Cardiac septum (tissue), 1 donor: ENCODE data around the gene DMD. TPM values are rescaled to one million over a fixed set of nuclear protein-coding genes. Genes with fewer than 3 reads are reported as not detected.

ENCODE experiments used
- DNase-seq: peaks from one replicate; pipeline ENCODE4 v3.0.0-alpha.2; 2020; ENCODE audit warnings: low spot score
- intact Hi-C: fragments of 100-400 bp; cut with DNase I; formaldehyde crosslinking; loops from one replicate; pipeline ENCODE4 v1.14.0; 2022
- total RNA-seq: library from RNA; stranded (reverse); fragmentation: NEBNext Ultra II Directional; extraction: Animal tissue kit (Norgen Biotek cat#: 25700); gene quantifications from one replicate; pipeline ENCODE4 v1.2.1, GENCODE V29; 2021
- donor health status: DM: no; HTN: no; CAD: no.

Gene DMD
- total RNA-seq, 1 donor from 2014 or later = 256 TPM

GRCh38 chrX:31706466-31706865 is 1504.9 kb downstream of the DMD start:
- intact Hi-C loops = no loop called here
- DNase-seq = no peak

GRCh38 chrX:31705816-31706215 is 1505.5 kb downstream of the DMD start:
- no peak for DNase-seq
- intact Hi-C loops = no loop called here

DNA sequence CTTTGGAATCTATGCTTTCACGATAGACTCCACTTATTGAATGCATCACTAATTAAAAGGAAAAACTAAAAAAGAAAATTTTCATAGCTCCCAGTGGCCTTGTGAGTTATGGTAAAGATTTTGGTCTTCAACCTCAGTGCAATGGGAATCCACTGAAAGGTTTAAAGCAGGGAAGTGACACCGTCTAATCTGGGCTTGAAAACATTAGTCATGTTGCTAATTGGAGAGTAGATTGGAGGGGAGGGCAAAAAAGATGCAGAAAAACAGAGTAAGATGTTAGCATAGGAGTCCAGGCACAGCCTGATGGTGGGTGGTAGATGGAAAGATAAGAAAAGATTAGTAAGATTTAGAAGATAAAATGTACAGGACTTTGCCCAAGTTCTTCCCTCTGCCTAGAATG is 1506.4 kb downstream of the DMD start:
- intact Hi-C loops = no loop called here
- no peak for DNase-seq

DNA sequence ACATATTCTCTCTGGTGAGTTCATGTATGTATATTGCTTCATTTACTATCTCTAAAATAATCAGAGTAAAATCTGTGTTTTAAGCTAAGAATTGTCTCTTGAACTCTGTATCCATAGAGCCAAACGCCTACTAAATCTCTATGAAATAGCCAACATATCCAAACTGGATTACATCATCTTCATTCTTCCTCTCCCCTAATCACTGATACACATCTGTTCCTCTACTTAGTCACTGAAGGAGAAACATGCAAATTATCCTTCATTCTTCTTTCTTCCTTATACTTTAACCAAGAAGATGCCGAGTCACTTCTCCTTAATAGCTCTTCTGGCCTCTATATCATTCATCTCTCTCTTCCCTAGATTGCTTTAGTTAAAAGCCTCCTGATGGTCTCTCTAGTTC is 1509.1 kb downstream of the DMD start:
- intact Hi-C loops = no loop called here
- DNase-seq = no peak

- intact Hi-C loops = no loop called here
- no peak for DNase-seq
Observed at GRCh38 chrX:31697294-31697916, 1513.9 kb downstream of the DMD start.

DNA sequence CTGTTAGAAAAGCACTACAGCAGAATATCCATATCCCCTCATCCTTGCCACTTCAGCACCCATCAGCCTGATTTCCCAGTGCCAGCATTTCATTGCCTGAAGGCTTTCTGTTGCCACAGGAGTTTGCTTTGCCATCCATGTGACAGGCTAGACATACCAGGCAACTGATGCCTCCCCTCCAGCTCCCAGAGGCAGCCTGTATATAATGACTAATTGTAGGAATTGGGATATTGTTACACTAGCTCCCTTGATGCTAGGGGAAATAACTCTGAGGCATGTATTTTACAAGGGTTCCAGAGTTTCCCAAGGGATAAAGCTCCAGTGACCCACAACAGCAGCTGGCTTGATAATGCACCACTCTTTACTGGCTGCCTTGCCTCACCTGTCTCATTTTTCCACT is 1531.5 kb downstream of the DMD start:
- intact Hi-C loops = no loop called here
- DNase-seq = no peak

GRCh38 chrX:31670245-31670644 is 1541.1 kb downstream of the DMD start:
- no peak for DNase-seq
- intact Hi-C loops = no loop called here

GRCh38 chrX:31665454-31665853 is 1545.9 kb downstream of the DMD start:
- no peak for DNase-seq
- intact Hi-C loops = no loop called here

- no peak for DNase-seq
- intact Hi-C loops = no loop called here
Observed at GRCh38 chrX:31663172-31663571, 1548.2 kb downstream of the DMD start.

- no peak for DNase-seq
- intact Hi-C loops = no loop called here
Observed at GRCh38 chrX:31661280-31661810, 1550.0 kb downstream of the DMD start.

GRCh38 chrX:31658360-31658759 is 1553.0 kb downstream of the DMD start:
- intact Hi-C loops = loop anchor here (5.0 to 10.0 kb wide), 2 partner anchors 444 to 621 kb away; no protein-coding TSS in a partner anchor
- no peak for DNase-seq

DNA sequence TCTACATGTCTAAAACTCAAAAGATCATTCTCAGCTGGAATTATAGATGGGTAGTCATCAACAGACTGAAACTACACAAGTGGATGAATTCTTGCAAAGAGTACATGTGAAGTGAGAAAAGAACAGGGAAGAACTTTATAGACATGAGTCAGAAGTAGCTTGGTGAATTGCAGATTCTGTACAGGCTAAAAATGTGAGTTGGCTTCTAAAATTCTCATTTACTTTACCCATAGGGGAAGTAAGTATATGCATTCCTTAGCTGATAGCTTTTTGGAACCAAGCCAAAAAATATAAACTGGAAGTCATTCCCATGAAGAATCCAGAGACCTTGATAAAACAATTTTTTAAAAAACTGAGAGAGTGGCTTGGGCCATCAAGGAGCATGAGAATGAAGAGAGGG is 1555.3 kb downstream of the DMD start:
- no peak for DNase-seq
- intact Hi-C loops = loop anchor here (5.0 to 10.0 kb wide), 2 partner anchors 441 to 619 kb away; no protein-coding TSS in a partner anchor

- intact Hi-C loops = loop anchor here (10.0 kb wide), 1 partner anchor 439 kb away; no protein-coding TSS in a partner anchor
- DNase-seq = no peak
Observed at GRCh38 chrX:31653422-31653821, 1557.9 kb downstream of the DMD start.

GRCh38 chrX:31652650-31653049 is 1558.7 kb downstream of the DMD start:
- intact Hi-C loops = loop anchor here (10.0 kb wide), 1 partner anchor 438 kb away; no protein-coding TSS in a partner anchor
- no peak for DNase-seq

GRCh38 chrX:31649201-31649600 is 1562.1 kb downstream of the DMD start:
- no peak for DNase-seq
- intact Hi-C loops = no loop called here

GRCh38 chrX:31633349-31633748 is 1578.0 kb downstream of the DMD start:
- no peak for DNase-seq
- intact Hi-C loops = no loop called here

DNA sequence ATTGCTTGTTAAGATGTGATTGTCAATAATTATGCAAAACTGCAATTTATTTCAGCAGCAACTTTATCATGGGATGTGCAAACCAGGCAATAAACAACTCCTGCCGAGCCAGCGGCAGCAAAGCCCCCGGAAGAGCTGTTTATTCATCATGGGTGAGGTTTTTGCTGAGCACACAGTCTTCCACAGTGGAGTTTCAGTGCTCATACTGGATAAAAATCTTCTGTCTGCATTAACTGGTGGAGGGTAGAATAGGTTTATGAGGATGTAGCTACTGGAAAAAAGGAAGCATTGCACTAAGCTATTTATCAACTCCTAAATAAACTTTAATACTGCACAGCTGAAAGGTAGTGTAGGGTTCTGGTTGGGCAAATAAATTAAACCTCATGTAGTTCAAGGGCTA is 1582.2 kb downstream of the DMD start:
- intact Hi-C loops = no loop called here
- DNase-seq = no peak

- no peak for DNase-seq
- intact Hi-C loops = no loop called here
Observed at GRCh38 chrX:31609130-31609529, 1602.2 kb downstream of the DMD start.

- intact Hi-C loops = no loop called here
- DNase-seq = no peak
Observed at GRCh38 chrX:31608638-31609037, 1602.7 kb downstream of the DMD start.

DNA sequence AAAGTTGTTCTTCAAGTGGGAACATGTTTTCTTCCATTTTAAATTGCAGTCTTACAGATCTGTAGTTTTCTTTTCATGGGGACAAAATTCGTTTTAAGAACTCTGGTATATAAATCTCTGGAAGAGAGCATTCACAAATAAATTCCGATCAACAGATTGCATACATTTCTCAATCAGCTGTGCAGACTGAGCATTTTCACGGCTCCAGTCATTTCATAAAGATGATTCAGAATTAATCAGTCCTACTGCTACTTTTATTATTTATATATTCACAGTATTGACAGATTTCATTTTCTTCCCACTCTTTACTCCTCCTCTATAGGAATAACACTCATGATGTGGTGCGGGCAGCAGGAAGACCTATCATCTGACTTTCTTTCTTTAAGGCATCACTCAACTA is 1604.6 kb downstream of the DMD start:
- intact Hi-C loops = no loop called here

GRCh38 chrX:31604629-31605221 is 1606.6 kb downstream of the DMD start:
- no peak for DNase-seq
- intact Hi-C loops = no loop called here

More for the DNA sequence above, 1604.6 kb downstream of the DMD start:
- DNase-seq = no peak
